Caco-2 (cell line): Measurements from ENCODE around the gene DBF4B. TPM values are rescaled to one million over a fixed set of nuclear protein-coding genes. Genes with fewer than 3 reads are reported as not detected.

Source experiments
- BruUV-seq: library from RNA; stranded (reverse); fragments of 400-500 nt; replicated peaks from 2 replicates; lab custom pipeline; 2021; lab: Mats Ljungman, UMichigan
- CTCF ChIA-PET: fragments of 300-600 bp; sonication (Branson Sonifier 250); formaldehyde crosslinking; loops from one replicate; lab custom pipeline; 2022; ENCODE audit warnings: antibody characterized with exemption; lab: Charles Lee
- POLR2A ChIA-PET: fragments of 300-600 bp; sonication (Branson Sonifier 250); formaldehyde crosslinking; loops from one replicate; lab custom pipeline; 2022; ENCODE audit warnings: antibody characterized with exemption; lab: Charles Lee
- DNase-seq, 2 experiments: peaks; one replicate each; pipeline versions ENCODE4 v3.0.0 to v3.0.0-alpha.2; 2020 to 2022
- H3K27me3 ChIP-seq: replicated peaks from 2 replicates; pipeline ENCODE4 v1.6.0; 2011; ENCODE audit warnings: low read length; ENCODE audit not compliant: control insufficient read depth, insufficient read depth
- H3K36me3 ChIP-seq: 2 replicates; pipeline ENCODE4 v1.5.1; 2011; ENCODE audit warnings: low read length; ENCODE audit not compliant: control insufficient read depth, insufficient read depth
- H3K4me1 ChIP-seq: fragments of 250-450 bp; sonication (Bioruptor Pico); 2 replicates; pipeline ENCODE4 v1.5.1; 2020; ENCODE audit warnings: mild to moderate bottlenecking
- H3K4me3 ChIP-seq: 2 replicates; pipeline ENCODE4 v1.5.1; 2011; ENCODE audit warnings: low read depth, mild to moderate bottlenecking, control low read depth, low read length
- H3K9me3 ChIP-seq: fragments of 250-450 bp; sonication (Bioruptor Pico); 2 replicates; pipeline ENCODE4 v1.5.1; 2020; ENCODE audit warnings: mild to moderate bottlenecking, moderate library complexity
- H3K27ac Mint-ChIP-seq: one replicate; pipeline ENCODE4 v1.8.0; 2022; ENCODE audit warnings: mixed read lengths; ENCODE audit not compliant: unreplicated experiment
- H3K27me3 Mint-ChIP-seq: one replicate; pipeline ENCODE4 v1.8.0; 2022; ENCODE audit warnings: mixed read lengths; ENCODE audit not compliant: insufficient read depth, unreplicated experiment
- H3K36me3 Mint-ChIP-seq: one replicate; pipeline ENCODE4 v1.8.0; 2022; ENCODE audit warnings: mild to moderate bottlenecking, mixed read lengths; ENCODE audit not compliant: insufficient read depth, unreplicated experiment
- H3K4me1 Mint-ChIP-seq: one replicate; pipeline ENCODE4 v1.8.0; 2022; ENCODE audit warnings: low read depth, mixed read lengths; ENCODE audit not compliant: unreplicated experiment
- H3K4me3 Mint-ChIP-seq: one replicate; pipeline ENCODE4 v1.8.0; 2022; ENCODE audit warnings: mild to moderate bottlenecking, moderate library complexity, mixed read lengths; ENCODE audit not compliant: unreplicated experiment
- H3K9me3 Mint-ChIP-seq: one replicate; pipeline ENCODE4 v1.8.0; 2022; ENCODE audit warnings: mixed read lengths; ENCODE audit not compliant: unreplicated experiment
- intact Hi-C: fragments of 100-400 bp; cut with micrococcal nuclease; formaldehyde crosslinking; loops from one replicate; pipeline ENCODE4 v1.10.0; 2022; ENCODE audit not compliant: unreplicated experiment
- total RNA-seq: library from RNA; stranded (reverse); gene quantifications from 2 replicates; pipeline ENCODE4 v1.2.3, GENCODE V29; 2022
- TF ChIP-seq, protein P1 (sequence below), 2 experiments: fragments of 200-600 bp in 1 of 2; IDR thresholded peaks; 1 replicate in 1 of 2; 2 replicates in 1 of 2; pipeline versions ENCODE4 v1.5.1 to v1.8.0; 2011 to 2022; ENCODE audit warnings: antibody characterized with exemption in 1 of 2, control low read depth in 1 of 2, inconsistent platforms in 1 of 2, low read depth in 1 of 2, low read length in 1 of 2, mild to moderate bottlenecking in 1 of 2, moderate library complexity in 1 of 2; ENCODE audit not compliant: insufficient read depth in 1 of 2, severe bottlenecking in 1 of 2, unreplicated experiment in 1 of 2

DBF4B gene
- total RNA-seq, 1 experiment from 2014 or later: 34.2 TPM

DNA sequence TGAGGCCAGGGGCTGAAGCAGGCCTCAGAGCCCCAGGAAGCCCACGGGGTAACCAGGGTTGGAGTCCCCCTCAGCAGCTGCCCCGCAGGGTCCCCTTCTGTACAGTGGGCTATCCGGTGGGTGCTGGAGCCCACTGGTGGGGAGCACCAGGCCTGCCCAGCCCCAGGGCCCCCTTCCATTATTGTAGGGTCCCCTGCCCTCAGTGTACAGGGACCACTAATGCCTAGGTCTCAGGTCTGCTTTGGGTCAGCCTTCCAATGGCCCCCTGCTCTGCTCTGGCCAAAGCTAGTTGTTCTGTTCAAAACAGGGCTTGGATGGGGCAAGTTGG lies 51.4 kb downstream of the DBF4B start:
- Mint-ChIP-seq H3K4me1 (no peaks in the 10 kb centered on the region), H3K36me3 (no peaks in the 10 kb centered on the region), H3K4me3 (peak overlapping the region; percentile 53), H3K27ac (no peak overlapping the region), H3K27me3 (no peaks in the 10 kb centered on the region), H3K9me3 (no peaks in the 10 kb centered on the region)
- H3K27me3 ChIP-seq: no peaks in the 10 kb centered on the region
- no peaks in the 10 kb centered on the region for H3K36me3 ChIP-seq
- TF ChIP-seq, protein P1, sequence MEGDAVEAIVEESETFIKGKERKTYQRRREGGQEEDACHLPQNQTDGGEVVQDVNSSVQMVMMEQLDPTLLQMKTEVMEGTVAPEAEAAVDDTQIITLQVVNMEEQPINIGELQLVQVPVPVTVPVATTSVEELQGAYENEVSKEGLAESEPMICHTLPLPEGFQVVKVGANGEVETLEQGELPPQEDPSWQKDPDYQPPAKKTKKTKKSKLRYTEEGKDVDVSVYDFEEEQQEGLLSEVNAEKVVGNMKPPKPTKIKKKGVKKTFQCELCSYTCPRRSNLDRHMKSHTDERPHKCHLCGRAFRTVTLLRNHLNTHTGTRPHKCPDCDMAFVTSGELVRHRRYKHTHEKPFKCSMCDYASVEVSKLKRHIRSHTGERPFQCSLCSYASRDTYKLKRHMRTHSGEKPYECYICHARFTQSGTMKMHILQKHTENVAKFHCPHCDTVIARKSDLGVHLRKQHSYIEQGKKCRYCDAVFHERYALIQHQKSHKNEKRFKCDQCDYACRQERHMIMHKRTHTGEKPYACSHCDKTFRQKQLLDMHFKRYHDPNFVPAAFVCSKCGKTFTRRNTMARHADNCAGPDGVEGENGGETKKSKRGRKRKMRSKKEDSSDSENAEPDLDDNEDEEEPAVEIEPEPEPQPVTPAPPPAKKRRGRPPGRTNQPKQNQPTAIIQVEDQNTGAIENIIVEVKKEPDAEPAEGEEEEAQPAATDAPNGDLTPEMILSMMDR (IDR thresholded peaks at IDR 0.05; ENCODE audit: insufficient read depth in 1 of 2, low read depth in 1 of 2, low read length in 1 of 2, severe bottlenecking in 1 of 2, unreplicated experiment in 1 of 2): no peak
- BruUV-seq: no TSS peak
- no peaks in the 10 kb centered on the region for H3K9me3 ChIP-seq
- peaks cover 7% of the 10 kb centered on the region for H3K4me1 ChIP-seq
- H3K4me3 ChIP-seq: no peak overlapping the region
- intact Hi-C loops: no loop called here
- ChIA-PET POLR2A (no interaction called here), CTCF (interaction anchor here (1.0 to 1.5 kb wide), 2 partner anchors 15 to 119 kb away, joined by 3 to 4 read pairs; no protein-coding TSS in a partner anchor)
- no peak for DNase-seq

DNA sequence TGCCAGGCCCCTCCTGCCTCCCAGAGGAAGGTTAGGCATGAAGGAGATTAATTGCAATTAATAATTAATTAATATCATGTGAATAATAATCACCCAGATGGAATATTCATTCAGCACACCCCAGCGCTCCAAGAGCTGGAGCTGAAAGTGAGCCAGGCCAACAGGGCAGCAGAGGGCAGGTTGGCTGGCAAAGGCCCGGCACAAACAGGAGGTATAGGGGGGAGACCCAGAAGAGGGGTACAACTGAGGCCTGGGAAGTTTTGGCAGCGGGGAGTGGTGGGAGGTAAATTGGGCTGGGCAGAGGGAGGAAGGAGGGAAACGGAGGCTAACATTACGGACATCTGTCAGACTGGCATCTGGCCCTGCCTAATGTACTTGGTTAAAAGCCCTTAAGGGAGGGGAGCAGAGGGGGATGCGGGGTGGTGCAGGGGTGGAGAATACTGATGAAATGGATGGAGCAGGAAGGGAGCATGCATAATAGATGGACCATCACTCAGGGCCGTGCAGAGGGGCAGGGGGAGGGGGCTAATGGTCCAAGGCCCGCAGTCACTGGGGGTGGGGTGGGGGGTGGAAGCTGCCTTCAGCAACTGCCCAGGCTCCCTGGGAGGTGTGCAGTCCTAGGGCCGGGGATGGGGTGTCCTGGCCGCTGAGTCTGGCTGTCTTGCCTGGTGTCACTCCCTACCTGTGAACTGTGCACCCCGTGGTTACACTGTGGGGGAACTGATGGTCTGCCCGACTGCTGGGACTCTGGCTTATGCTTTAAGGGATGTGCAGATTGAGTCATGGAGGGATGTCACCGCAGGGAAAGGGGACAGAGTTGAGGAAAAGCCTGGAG lies 52.2 kb downstream of the DBF4B start:
- Mint-ChIP-seq H3K27ac (no peak overlapping the region), H3K27me3 (no peaks in the 10 kb centered on the region), H3K9me3 (no peaks in the 10 kb centered on the region), H3K4me3 (no peak overlapping the region), H3K36me3 (no peaks in the 10 kb centered on the region), H3K4me1 (no peaks in the 10 kb centered on the region)
- H3K4me1 ChIP-seq: peaks cover 7% of the 10 kb centered on the region
- intact Hi-C loops: no loop called here
- TF ChIP-seq, protein P1 (IDR thresholded peaks at IDR 0.05; ENCODE audit: insufficient read depth in 1 of 2, low read depth in 1 of 2, low read length in 1 of 2, severe bottlenecking in 1 of 2, unreplicated experiment in 1 of 2): no peak
- BruUV-seq: no TSS peak
- no peaks in the 10 kb centered on the region for H3K36me3 ChIP-seq
- H3K4me3 ChIP-seq: no peak overlapping the region
- ChIA-PET CTCF (no interaction called here), POLR2A (no interaction called here)
- no peaks in the 10 kb centered on the region for H3K27me3 ChIP-seq
- no peak for DNase-seq
- H3K9me3 ChIP-seq: no peaks in the 10 kb centered on the region

DNA sequence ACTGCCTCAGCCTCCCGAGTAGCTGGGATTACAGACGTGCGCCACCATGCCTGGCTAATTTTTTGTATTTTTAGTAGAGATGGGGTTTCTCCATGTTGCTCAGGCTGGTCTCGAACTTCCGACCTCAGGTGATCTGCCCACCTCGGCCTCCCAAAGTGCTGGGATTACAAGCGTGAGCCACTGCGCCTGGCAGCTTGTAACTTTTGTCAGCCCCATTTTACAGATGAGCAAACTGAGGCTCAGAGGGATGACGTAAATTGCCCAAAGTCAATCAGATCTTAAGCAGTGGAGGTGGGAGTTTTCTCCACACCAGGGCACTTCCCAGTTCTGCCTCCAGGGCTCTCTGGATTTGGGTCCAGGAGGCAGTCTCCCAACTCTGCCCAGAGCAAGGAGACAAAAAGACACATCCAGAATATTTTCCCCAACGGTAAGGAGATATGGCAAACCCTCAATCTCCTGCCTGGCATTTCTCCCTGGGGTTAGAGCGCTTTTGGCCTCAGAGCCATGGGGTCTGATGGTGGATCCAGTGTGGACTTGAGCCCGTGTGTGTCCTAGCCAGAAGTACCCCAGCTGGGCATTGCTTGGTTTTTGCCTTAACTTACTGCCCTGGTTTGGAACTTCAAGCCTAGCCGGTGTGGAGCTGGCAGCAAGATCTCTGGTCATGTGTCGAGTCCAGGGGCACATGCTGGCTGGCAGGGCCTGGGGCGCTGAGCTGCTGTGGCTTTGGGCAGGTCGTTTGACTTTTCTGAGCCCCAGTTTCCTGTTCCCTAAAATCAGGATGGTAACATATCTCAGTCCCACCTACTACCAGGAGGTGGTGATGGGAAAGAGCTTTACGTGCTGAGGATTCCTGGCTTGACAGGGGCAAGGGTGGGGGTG lies 53.7 kb downstream of the DBF4B start:
- no peaks in the 10 kb centered on the region for H3K9me3 ChIP-seq
- Mint-ChIP-seq H3K27ac (no peak overlapping the region), H3K27me3 (no peaks in the 10 kb centered on the region), H3K36me3 (no peaks in the 10 kb centered on the region), H3K4me1 (no peaks in the 10 kb centered on the region), H3K9me3 (no peaks in the 10 kb centered on the region), H3K4me3 (no peak overlapping the region)
- no peak overlapping the region for H3K4me3 ChIP-seq
- ChIA-PET POLR2A (no interaction called here), CTCF (interaction anchor here (0.7 to 1.3 kb wide), 2 partner anchors 11 to 373 kb away, joined by 3 to 12 read pairs; partner anchors contain the start of gene ACBD4)
- H3K36me3 ChIP-seq: no peaks in the 10 kb centered on the region
- no TSS peak for BruUV-seq
- DNase-seq: no peak
- H3K27me3 ChIP-seq: no peaks in the 10 kb centered on the region
- peaks cover 7% of the 10 kb centered on the region for H3K4me1 ChIP-seq
- intact Hi-C loops: no loop called here
- TF ChIP-seq, protein P1 (IDR thresholded peaks at IDR 0.05; ENCODE audit: insufficient read depth in 1 of 2, low read depth in 1 of 2, low read length in 1 of 2, severe bottlenecking in 1 of 2, unreplicated experiment in 1 of 2): no peak
